Measurements from ENCODE around the gene CDPF1. TPM values are rescaled to one million over a fixed set of nuclear protein-coding genes. Genes with fewer than 3 reads are reported as not detected.

CDPF1 gene
- total RNA-seq, 1 experiment from 2014 or later, result 8.1 TPM

DNA sequence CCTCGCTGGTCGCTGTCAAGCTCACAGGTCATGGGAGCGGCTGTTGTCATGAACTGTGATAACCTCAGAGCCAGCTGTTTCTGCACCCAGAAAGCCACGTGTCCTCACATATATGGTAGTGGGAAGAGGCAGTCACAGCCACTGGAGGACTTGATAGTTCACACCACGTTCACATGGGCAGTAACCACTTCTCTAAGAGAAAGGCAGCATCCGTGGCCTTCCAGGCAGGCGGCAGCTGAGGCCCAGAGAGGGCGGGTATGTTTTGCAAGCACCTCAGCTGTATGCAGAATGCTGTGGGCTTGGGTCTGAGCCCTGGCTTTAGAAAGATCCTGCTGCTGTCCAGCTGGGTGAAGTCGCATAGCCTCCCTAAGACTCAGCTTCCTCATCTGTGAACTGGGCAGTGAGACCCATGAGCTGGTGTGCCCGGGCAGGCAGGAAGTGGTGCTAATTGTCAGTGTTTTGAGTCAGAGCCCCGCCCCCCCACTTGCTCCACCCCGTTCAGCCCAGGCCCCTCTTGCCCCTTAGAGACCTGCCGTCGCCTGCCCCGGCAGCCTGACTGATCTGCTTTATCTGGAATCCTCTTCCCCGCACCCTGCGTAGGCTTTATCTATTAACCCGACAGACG lies 31.0 kb upstream of the CDPF1 start:
- no peak overlapping the region for H2BK12ac ChIP-seq (ENCODE audit: insufficient read length, low read depth, low read length)
- H4K91ac ChIP-seq (ENCODE audit: insufficient read length, low read depth, low read length), result no peak overlapping the region
- no peak overlapping the region for H3K18ac ChIP-seq (ENCODE audit: insufficient read length, low read depth, low read length)
- no peak overlapping the region for H2AK5ac ChIP-seq (ENCODE audit: insufficient read length, low read length)
- no peaks in the 10 kb centered on the region for H3K27me3 ChIP-seq (ENCODE audit: insufficient read depth, low read length)
- no peak overlapping the region for H3K56ac ChIP-seq (ENCODE audit: insufficient read length, low read depth, low read length)
- no peak overlapping the region; a peak in 1 of 7 replicates for H3K27ac Mint-ChIP-seq
- H3K9me3 ChIP-seq (ENCODE audit: control insufficient read depth, low read depth, low read length), result no peaks in the 10 kb centered on the region
- H2BK5ac ChIP-seq (ENCODE audit: insufficient read length, low read length), result no peak overlapping the region
- no peaks in the 10 kb centered on the region for H3K79me2 ChIP-seq (ENCODE audit: insufficient read depth, low read length)
- H2BK120ac ChIP-seq (ENCODE audit: low read depth, low read length, poor library complexity, severe bottlenecking), result no peak overlapping the region
- no peak overlapping the region for H3T11ph ChIP-seq (ENCODE audit: low read length)
- H3K4me1 ChIP-seq (ENCODE audit: insufficient read depth, low read length), result no peaks in the 10 kb centered on the region
- no peaks in the 10 kb centered on the region for H3K79me1 ChIP-seq (ENCODE audit: insufficient read depth, low read depth, low read length, poor library complexity, severe bottlenecking)
- no peak overlapping the region for H4K5ac ChIP-seq (ENCODE audit: insufficient read length, low read depth, low read length)
- H4K20me1 ChIP-seq (ENCODE audit: control insufficient read depth, insufficient read depth, insufficient read length), result no peaks in the 10 kb centered on the region
- no peak overlapping the region for H3K4me2 ChIP-seq (ENCODE audit: insufficient read depth, insufficient read length, low read length)
- no peak overlapping the region for H4K8ac ChIP-seq (replicated peaks; ENCODE audit: insufficient read length, low read depth, low read length)
- WGBS (ENCODE audit: extremely low coverage, insufficient read length, low lambda C conversion rate), result no CpG with 5 or more reads among the region's 19 CpGs
- no peak overlapping the region for H2AFZ ChIP-seq (ENCODE audit: low read length)
- no peaks in the 10 kb centered on the region for H3K4me1 Mint-ChIP-seq
- H3K27ac ChIP-seq (ENCODE audit: insufficient read length, low read depth, low read length), result no peak overlapping the region
- no peak overlapping the region for H2BK20ac ChIP-seq (ENCODE audit: low read depth, low read length, poor library complexity, severe bottlenecking)
- peak; percentile 45 for DNase-seq
- no peaks in the 10 kb centered on the region for H3K23me2 ChIP-seq (ENCODE audit: insufficient read length, low read depth, low read length, poor library complexity, severe bottlenecking)
- no peak overlapping the region for H3K4ac ChIP-seq (ENCODE audit: low read depth, low read length)
- no peaks in the 10 kb centered on the region for H3K9me3 Mint-ChIP-seq
- H3K9ac ChIP-seq (ENCODE audit: extremely low read depth, insufficient read length, low read length), result no peak overlapping the region
- TF ChIP-seq, protein P1, sequence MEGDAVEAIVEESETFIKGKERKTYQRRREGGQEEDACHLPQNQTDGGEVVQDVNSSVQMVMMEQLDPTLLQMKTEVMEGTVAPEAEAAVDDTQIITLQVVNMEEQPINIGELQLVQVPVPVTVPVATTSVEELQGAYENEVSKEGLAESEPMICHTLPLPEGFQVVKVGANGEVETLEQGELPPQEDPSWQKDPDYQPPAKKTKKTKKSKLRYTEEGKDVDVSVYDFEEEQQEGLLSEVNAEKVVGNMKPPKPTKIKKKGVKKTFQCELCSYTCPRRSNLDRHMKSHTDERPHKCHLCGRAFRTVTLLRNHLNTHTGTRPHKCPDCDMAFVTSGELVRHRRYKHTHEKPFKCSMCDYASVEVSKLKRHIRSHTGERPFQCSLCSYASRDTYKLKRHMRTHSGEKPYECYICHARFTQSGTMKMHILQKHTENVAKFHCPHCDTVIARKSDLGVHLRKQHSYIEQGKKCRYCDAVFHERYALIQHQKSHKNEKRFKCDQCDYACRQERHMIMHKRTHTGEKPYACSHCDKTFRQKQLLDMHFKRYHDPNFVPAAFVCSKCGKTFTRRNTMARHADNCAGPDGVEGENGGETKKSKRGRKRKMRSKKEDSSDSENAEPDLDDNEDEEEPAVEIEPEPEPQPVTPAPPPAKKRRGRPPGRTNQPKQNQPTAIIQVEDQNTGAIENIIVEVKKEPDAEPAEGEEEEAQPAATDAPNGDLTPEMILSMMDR (conservative IDR thresholded peaks at IDR 0.05), result no peak
- H2BK15ac ChIP-seq (ENCODE audit: low read depth, low read length), result no peak overlapping the region
- no peak overlapping the region for H3K4me3 Mint-ChIP-seq
- H3K36me3 Mint-ChIP-seq (ENCODE audit: insufficient read depth in 1 of 3, low read depth in 3 of 3), result peaks cover 16 to 58% (median 58%) of the 10 kb centered on the region in 3 experiments; a peak in 6 of 7 replicates
- H3K14ac ChIP-seq (ENCODE audit: insufficient read depth, low read length), result no peak overlapping the region
- no peaks in the 10 kb centered on the region for H3K27me3 Mint-ChIP-seq (ENCODE audit: low read depth)
- no peak overlapping the region for H3K23ac ChIP-seq (ENCODE audit: insufficient read length, low read depth, low read length)
